8988T (cell line): ENCODE measurements around the gene GPC5.
"Not testable (repeated sequence)": the region's sequence is repeated elsewhere in the genome, so short reads cannot be mapped to it uniquely, and the experiment has no call there.

ENCODE experiments used
- DNase-seq: peaks from one replicate; pipeline ENCODE4 v3.0.0; 2011

GPC5 gene

GRCh38 chr13:92221916-92222315, 823.5 kb downstream of the GPC5 start:
- DNase-seq, result no peak

- no peak for DNase-seq
Observed at GRCh38 chr13:92224052-92224821, 825.8 kb downstream of the GPC5 start.

GRCh38 chr13:92224825-92225224, 826.4 kb downstream of the GPC5 start:
- DNase-seq, result no peak

- DNase-seq, result no peak
Observed at GRCh38 chr13:92225861-92226260, 827.4 kb downstream of the GPC5 start.

GRCh38 chr13:92232871-92233270, 834.5 kb downstream of the GPC5 start:
- DNase-seq, result no peak

GRCh38 chr13:92251671-92252210, 853.3 kb downstream of the GPC5 start:
- DNase-seq, result no peak

- no peak for DNase-seq
Observed at GRCh38 chr13:92255526-92255925, 857.1 kb downstream of the GPC5 start.

- no peak for DNase-seq
Observed at GRCh38 chr13:92256211-92256610, 857.8 kb downstream of the GPC5 start.

GRCh38 chr13:92259046-92259445, 860.6 kb downstream of the GPC5 start:
- DNase-seq, result no peak

GRCh38 chr13:92259523-92259922, 861.1 kb downstream of the GPC5 start:
- no peak for DNase-seq

GRCh38 chr13:92260363-92260762, 861.9 kb downstream of the GPC5 start:
- no peak for DNase-seq

- DNase-seq, result no peak
Observed at GRCh38 chr13:92262100-92262788, 863.8 kb downstream of the GPC5 start.

GRCh38 chr13:92265408-92265807, 867.0 kb downstream of the GPC5 start:
- no peak for DNase-seq

- no peak for DNase-seq
Observed at GRCh38 chr13:92270990-92271389, 872.6 kb downstream of the GPC5 start.

GRCh38 chr13:92272177-92272576, 873.8 kb downstream of the GPC5 start:
- DNase-seq, result no peak

GRCh38 chr13:92280986-92281385, 882.6 kb downstream of the GPC5 start:
- not testable (repeated sequence) for DNase-seq

- DNase-seq, result not testable (repeated sequence)
Observed at GRCh38 chr13:92290718-92291307, 892.4 kb downstream of the GPC5 start.

- not testable (repeated sequence) for DNase-seq
Observed at GRCh38 chr13:92294533-92294932, 896.1 kb downstream of the GPC5 start.

- DNase-seq, result not testable (repeated sequence)
Observed at GRCh38 chr13:92296154-92296671, 897.8 kb downstream of the GPC5 start.

- DNase-seq, result no peak
Observed at GRCh38 chr13:92297971-92298942, 899.8 kb downstream of the GPC5 start.

GRCh38 chr13:92300651-92301050, 902.2 kb downstream of the GPC5 start:
- DNase-seq, result no peak

- DNase-seq, result no peak
Observed at GRCh38 chr13:92303428-92303827, 905.0 kb downstream of the GPC5 start.
